GM18499 (cell line): ENCODE data around the gene YOD1.
"Not testable (repeated sequence)": the region's sequence is repeated elsewhere in the genome, so short reads cannot be mapped to it uniquely, and the experiment has no call there.

Source experiments
- ATAC-seq: cut with Tn5 transposase; IDR thresholded peaks from one replicate; pipeline ENCODE4 v1.9.1; 2021; ENCODE audit warnings: moderate number of reproducible peaks; ENCODE audit not compliant: insufficient read depth, unreplicated experiment

The YOD1 gene

DNA sequence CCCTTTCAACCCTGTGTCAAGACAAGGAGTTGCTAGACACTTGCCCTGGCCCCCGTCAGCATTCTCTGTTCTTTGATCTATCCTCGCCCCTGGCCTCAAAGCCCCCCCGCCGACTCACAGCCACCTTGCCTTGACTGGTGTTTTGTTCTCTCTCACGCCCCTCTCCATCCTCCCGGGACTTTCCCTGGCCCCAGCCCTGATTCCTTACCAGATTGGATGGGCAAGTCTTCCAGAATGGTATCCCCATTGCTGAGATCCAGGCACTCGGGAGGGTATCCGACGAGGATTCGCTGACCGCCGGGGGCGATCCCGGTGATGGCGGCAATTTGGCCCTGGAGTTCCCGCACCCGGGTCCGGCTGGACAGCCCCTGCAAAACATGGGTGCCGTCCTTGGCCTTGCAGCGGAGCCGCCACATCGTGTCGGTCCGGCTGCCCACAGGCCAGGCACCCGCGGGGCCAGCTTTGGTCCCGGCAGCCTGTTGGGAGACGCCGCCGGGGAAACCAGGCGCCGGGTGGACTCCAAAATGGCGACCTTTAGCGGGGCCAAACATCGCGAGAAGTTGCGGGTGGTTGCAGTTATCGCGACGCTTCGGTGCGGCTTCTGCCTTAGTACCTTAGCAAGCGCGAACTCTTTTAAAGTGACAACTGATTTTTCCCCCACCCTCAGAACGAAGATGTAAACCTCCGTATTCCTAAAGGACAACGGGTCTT lies 373 bp downstream of the YOD1 start:
- no peak for ATAC-seq

DNA sequence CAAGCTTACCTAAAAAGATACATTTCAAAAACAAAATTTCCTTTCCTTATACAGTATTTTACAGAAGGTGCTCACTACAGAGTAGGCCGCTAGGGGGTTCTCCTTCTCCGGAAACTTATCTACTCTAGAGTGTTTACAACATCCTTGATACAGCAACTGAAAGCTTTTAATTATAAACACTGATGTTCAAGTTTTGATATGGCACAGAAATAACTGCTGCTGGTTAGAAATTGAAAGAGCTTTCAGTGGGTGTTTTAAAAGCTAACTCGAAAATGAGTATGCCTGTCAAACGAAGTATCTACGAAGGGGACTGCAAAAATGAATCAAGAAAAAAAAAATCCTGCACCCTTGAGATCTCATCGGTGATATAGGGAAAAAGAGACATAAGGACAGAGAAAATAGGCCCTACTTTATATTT lies 1.0 kb downstream of the YOD1 start:
- no peak for ATAC-seq

- no peak for ATAC-seq
Observed at GRCh38 chr1:207049514-207049913, 1.5 kb downstream of the YOD1 start.

DNA sequence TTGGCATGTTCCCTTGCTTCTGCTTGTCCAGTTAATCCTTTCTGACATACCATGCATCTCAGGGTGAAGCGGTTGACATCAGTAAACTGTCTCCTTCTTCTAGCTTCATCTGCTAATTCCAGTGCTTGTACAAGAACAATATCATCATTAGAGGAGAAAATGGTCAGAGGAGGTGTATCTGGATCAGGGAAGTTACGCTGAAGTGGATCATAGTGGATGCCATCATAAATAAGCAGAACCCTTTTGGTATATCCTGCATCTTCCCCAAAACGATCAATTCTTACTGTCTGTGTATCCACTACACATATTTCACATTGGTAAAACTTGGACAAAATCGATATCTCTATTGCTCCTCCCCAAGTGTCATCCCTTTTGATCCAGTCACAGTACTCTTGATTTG lies 2.0 kb downstream of the YOD1 start:
- no peak for ATAC-seq

DNA sequence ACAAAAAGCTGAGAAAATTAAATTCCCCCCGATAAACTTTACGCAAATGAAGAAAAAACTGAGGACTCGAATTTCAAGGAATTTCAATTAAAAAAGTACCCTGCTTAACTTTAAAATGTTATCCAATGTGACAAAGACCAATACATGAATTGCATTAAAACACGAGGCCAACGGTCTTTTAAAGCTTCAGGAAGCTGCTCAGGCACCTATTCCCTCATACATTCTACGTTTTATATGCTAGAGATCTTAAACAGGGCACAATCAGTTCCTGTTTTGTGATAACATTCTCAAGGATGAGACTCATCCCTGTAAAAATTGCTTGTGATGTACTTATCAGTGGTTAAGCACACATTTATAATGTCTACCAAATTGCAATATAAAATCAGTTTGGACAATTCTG lies 3.0 kb downstream of the YOD1 start:
- ATAC-seq: no peak

DNA sequence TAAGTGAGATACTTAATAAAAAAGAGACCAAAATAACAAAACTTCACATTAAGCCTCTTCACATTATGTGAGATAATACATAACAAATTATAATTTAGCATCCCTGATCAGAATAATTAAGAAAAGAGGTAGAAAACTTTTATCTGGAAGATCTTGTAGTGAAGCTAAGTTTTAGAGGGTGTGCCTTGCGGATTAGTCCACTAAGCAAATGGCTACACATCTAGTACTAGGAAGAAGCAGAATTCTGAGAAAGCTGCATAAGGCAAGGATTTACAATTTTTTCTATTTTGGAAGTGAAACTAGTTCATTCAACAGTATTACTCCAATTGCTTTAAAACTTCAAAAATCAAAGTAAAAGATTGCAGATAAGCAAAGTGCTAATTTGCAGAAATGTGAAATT lies 3.5 kb downstream of the YOD1 start:
- no peak for ATAC-seq

DNA sequence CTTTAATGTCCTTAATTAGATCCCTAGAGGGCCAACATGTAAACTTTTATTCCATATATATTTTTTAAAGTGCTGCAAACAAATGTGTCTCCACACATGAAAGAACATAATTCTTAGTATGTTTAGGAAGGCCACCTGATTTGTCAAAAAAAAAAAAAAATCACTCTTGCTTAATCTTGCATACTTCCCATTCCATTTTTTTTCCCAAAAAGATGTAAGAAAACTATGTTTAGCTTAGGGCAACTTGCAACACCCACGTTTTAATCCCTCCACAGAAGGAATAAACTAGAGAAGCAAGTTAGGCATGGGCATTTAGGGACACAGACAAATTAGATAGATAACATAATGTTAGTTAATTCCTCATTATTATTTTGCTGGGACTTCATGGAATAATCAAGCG lies 5.6 kb downstream of the YOD1 start:
- ATAC-seq: no peak

- ATAC-seq: not testable (repeated sequence)
Observed at GRCh38 chr1:207041397-207041796, 9.6 kb downstream of the YOD1 start.

DNA sequence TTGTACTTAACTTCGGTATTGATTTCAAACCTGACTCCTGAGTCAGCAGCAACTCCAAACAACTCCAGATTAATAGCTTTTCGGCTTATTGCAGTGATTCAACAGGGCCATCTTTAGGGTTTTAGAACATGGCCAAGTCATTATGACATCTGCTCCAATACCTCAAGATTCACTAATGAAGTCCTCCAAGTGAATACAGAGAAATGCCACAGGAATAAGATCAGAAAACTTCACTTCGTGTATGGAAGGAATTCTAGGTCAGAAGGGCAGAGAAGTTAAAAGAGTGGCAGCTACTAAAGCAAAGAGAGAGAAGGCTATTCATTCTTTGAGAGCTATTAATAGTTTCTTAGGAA lies 10.9 kb downstream of the YOD1 start:
- no peak for ATAC-seq

GRCh38 chr1:207039380-207040180 lies 11.4 kb downstream of the YOD1 start:
- no peak for ATAC-seq

DNA sequence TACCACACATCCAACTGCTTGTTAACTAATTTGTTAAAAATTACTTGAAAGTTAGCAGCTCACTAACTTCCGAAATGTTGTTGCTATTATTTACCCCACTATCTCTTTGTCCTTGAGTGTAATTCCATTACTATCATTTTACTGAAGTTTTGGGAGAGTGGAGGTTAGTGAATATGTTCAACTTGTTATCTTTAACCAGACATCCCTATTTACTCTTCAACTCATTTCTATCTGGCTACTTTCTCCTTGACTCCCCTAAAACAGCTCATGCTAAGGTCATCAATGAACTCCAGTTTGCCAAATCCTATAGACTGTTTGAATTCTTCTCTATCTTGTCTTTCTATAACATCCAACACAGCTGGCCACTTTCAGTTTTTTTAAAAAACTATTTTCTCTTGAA lies 14.1 kb downstream of the YOD1 start:
- ATAC-seq: no peak

- ATAC-seq: no peak
Observed at GRCh38 chr1:207035877-207036551, 15.0 kb downstream of the YOD1 start.

- no peak for ATAC-seq
Observed at GRCh38 chr1:207034998-207035397, 16.0 kb downstream of the YOD1 start.

DNA sequence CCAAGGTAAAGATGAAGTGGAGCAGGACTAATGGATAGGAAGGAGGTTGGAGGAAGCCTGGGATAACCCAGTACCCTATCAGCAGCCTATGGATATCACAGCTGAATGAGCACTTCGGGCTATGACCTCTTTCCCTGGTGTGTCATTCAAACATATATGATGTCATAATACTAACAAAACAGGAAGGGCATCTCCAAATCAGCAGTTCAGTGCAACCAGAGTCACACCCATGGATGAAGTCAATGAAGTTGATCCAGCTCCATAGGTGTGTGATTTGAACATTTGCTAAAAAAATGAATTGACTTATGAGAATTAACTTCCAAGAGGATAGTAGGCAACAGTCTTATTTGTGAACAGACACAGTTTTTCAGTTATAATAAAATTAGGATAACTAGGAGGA lies 16.8 kb downstream of the YOD1 start:
- no peak for ATAC-seq

- ATAC-seq: no peak
Observed at GRCh38 chr1:207033302-207033701, 17.7 kb downstream of the YOD1 start.

DNA sequence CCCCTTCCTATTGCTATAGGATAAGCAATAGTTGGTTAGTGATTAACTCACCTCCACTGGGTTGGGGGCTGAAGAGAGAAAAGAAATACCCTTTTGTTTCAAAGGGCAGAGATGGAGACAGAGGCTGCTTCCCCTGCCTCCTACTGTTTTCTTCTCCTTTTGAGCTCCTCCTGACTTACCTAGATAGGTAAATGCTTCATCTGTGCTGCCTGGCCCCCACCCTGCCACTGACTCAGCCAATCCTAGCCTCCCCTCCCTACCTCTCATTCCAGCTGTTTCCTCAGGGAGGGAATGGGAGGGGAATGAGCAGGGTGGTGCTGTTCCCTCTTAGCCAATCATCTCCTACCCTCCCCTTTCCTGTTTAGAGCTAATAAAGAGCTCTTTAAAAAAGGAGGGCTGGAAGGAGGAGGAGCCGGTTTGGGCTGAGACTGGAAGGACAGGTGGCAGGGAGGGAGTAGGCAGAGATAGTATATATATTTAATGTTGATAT lies 18.4 kb downstream of the YOD1 start, which contains the start of gene C1orf116:
Gene C1orf116 (minus strand): TSS at position 229 of the 490 bp plus-strand sequence. CDS start 5,158 bp downstream, outside the sequence.
- ATAC-seq: no peak

GRCh38 chr1:207031632-207032264 lies 19.3 kb downstream of the YOD1 start:
- ATAC-seq: no peak

DNA sequence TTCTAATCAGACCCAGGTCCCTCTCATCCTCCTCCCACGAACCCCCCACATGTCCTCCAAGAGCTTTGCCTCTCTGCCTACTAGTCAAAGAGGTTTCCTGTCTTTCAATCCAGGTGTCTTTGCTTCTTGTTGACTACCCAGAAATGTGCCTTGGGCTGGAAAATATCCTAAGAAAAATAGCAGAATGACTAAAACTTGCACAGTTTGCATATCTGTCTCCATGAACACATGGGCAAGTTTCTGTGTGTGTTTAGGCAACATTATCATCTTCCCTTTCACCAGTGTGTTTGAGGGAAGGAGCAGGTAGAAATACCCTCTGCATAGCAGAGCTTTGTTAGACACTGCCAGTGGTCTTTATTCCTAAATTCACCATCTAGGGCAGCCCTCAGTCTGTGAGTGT lies 20.0 kb downstream of the YOD1 start:
- ATAC-seq: no peak

DNA sequence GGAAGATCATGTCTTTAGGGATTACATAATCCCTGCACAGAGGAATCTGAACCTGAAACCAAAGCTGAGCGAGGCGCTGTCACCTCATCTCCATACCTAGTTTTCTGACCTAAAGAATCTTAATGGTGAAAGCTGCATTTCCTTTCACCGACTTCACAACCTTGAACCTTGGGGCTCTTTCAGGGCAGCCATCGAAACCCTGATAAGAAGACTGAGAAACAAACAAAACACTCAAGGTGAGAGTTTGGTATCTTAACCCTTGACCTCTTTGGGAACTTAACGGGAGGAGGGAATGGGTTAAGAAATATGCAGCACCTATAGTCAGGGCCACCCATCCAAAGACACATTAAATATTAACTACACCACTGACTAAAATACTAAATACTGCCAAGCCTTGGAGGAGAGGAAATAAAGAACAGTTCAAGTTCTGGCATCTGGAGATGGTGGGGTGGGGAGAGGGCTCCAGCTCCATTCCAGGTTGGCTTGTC lies 20.4 kb downstream of the YOD1 start:
- ATAC-seq: no peak

DNA sequence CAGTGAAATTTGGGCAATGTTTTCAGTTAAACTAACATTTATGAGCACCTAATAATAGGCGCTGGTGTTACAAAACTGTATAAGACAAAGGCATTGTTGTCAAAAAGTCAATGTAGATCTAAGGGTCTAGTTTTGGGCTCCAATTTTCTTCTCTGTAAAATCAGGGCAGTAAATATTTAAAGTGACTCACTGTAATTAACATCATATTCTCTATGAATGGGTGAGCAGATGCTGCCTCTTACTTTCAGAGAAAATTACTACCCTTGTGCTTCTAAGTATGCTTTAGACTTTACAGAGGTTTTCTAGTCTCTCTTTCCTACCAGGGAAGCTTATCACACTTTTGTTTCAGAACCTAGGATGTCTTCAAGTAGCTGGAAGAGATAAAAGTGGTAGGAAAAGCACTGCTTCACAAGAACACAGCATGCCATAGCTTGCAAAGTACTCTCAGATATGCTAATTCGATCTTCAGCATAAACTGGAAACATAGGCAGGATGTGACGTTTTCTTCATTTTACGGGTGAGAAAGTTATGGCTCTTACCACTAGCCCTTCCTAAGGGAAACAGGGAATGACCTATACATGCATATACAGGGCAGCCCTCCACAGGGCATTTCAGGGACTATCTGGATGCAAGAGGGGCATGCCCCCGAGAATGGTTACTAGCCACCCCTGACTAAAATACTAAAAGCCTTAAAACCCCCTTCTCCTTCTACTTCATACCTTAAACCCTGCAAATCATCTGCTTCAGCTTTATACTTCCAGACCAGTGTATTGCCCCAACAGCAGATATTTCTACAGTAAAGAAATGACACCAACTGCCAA lies 21.1 kb downstream of the YOD1 start:
- no peak for ATAC-seq
